Measurements from ENCODE around the gene PRH2.

PRH2 gene

DNA sequence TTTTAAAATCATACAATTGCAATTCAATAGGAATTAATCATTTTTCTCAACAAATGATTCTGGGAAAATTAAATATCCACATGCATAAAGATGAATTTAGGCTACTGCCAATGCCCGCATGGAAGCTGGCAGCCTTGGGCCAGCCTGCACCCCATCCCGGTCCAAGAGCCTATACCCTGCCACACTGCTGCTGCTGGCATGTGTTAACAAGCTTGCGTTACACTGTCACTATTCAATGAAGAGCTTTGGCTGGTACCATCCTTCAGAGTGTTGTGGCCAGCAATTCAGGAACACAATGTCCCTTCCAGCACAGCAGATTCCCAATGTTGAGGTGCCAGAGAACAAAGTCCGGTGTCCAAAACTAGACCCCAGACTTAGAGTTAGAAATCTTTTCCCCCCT is 23.6 kb downstream of the PRH2 start:
- Histone ChIP-seq H2AFZ (ENCODE audit: low read length) (no peak overlapping the region), H3K27me3 (replicated peaks; ENCODE audit: insufficient read depth, low read length) (no peaks in the 10 kb centered on the region)

DNA sequence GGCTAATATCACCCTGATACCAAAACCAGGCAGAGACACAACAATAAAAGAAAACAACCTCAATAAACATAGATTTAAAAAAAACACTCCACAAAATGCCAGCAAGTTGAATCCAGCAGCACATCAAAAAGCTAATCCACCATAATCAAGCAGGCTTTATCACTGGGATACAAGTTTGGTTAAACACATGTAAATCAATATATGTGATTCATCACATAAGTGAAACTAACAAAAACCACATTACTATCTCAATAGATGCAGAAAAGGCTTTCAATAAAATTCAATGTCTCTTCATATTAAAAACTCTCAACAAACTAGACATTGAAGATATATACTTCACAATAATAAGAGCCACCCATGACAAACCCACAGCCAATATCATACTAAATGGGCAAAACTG is 27.0 kb downstream of the PRH2 start:
- TF ChIP-seq EZH2phosphoT487 (IDR thresholded peaks at IDR 0.05; ENCODE audit: low read length) (no peak), EZH2 (optimal IDR thresholded peaks at IDR 0.05; ENCODE audit: low read depth, low read length) (no peak)
- TF ChIP-seq, protein P1, sequence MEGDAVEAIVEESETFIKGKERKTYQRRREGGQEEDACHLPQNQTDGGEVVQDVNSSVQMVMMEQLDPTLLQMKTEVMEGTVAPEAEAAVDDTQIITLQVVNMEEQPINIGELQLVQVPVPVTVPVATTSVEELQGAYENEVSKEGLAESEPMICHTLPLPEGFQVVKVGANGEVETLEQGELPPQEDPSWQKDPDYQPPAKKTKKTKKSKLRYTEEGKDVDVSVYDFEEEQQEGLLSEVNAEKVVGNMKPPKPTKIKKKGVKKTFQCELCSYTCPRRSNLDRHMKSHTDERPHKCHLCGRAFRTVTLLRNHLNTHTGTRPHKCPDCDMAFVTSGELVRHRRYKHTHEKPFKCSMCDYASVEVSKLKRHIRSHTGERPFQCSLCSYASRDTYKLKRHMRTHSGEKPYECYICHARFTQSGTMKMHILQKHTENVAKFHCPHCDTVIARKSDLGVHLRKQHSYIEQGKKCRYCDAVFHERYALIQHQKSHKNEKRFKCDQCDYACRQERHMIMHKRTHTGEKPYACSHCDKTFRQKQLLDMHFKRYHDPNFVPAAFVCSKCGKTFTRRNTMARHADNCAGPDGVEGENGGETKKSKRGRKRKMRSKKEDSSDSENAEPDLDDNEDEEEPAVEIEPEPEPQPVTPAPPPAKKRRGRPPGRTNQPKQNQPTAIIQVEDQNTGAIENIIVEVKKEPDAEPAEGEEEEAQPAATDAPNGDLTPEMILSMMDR (IDR thresholded peaks at IDR 0.05; ENCODE audit: low read length) = no peak
- Histone ChIP-seq H3K27me3 (replicated peaks; ENCODE audit: insufficient read depth, low read length) (no peaks in the 10 kb centered on the region), H3K36me3 (replicated peaks; ENCODE audit: insufficient read depth, low read length) (no peaks in the 10 kb centered on the region), H4K20me1 (ENCODE audit: insufficient read depth, low read length) (no peaks in the 10 kb centered on the region), H3K79me2 (ENCODE audit: low read length) (peaks cover 10% of the 10 kb centered on the region), H3F3A (ENCODE audit: insufficient read depth, low read length) (no peaks in the 10 kb centered on the region), H3K4me2 (ENCODE audit: low read depth, low read length) (no peak overlapping the region), H3K9me3 (replicated peaks; ENCODE audit: insufficient read depth, low read length) (no peaks in the 10 kb centered on the region), H3K9ac (ENCODE audit: low read length) (no peak overlapping the region), H3K27ac (ENCODE audit: low read length) (no peak overlapping the region), H3K4me3 (ENCODE audit: low read length) (no peak overlapping the region), H3K4me1 (ENCODE audit: low read length) (no peaks in the 10 kb centered on the region), H2AFZ (ENCODE audit: low read length) (no peak overlapping the region), H3K9me2 (replicated peaks; ENCODE audit: insufficient read depth, low read length) (no peaks in the 10 kb centered on the region)
- DNase-seq = no peak

More for the DNA sequence above, 23.6 kb downstream of the PRH2 start:
- H3K9me2 ChIP-seq (replicated peaks; ENCODE audit: insufficient read depth, low read length) = no peaks in the 10 kb centered on the region
- no peak overlapping the region for H3K9ac ChIP-seq (ENCODE audit: low read length)
- no peak overlapping the region for H3K4me2 ChIP-seq (ENCODE audit: low read depth, low read length)
- TF ChIP-seq, protein P1 (IDR thresholded peaks at IDR 0.05; ENCODE audit: low read length) = no peak
- no peak for TF ChIP-seq EZH2phosphoT487 (IDR thresholded peaks at IDR 0.05; ENCODE audit: low read length)
- TF ChIP-seq EZH2 (optimal IDR thresholded peaks at IDR 0.05; ENCODE audit: low read depth, low read length) = no peak
- no peak overlapping the region for H3K4me3 ChIP-seq (ENCODE audit: low read length)
- DNase-seq = no peak
- no peaks in the 10 kb centered on the region for H3F3A ChIP-seq (ENCODE audit: insufficient read depth, low read length)
- H3K36me3 ChIP-seq (replicated peaks; ENCODE audit: insufficient read depth, low read length) = no peaks in the 10 kb centered on the region
- H3K4me1 ChIP-seq (ENCODE audit: low read length) = no peaks in the 10 kb centered on the region
- no peaks in the 10 kb centered on the region for H3K9me3 ChIP-seq (replicated peaks; ENCODE audit: insufficient read depth, low read length)
- H4K20me1 ChIP-seq (ENCODE audit: insufficient read depth, low read length) = no peaks in the 10 kb centered on the region
- H3K27ac ChIP-seq (ENCODE audit: low read length) = no peak overlapping the region
- H3K79me2 ChIP-seq (ENCODE audit: low read length) = peaks cover 10% of the 10 kb centered on the region

DNA sequence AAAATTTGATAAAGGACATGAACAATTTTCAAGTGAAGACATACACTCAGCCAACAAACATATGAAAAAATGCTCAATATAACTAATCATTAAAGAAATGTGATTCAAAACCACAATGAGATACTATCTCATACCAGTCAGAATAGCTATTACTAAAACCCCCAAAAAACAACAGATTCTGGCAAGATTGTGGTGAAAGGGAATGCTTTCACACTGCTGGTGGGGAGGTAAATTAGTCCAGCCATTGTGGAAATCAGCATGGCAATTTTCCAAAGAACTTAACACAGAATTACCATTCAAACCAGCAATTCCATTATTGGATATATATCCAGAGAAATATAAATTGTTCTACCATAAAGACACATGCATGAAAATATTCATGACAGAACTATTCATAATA is 28.7 kb downstream of the PRH2 start:
- Histone ChIP-seq H2AFZ (ENCODE audit: low read length) (no peak overlapping the region), H3K9ac (ENCODE audit: low read length) (no peak overlapping the region), H3K4me1 (ENCODE audit: low read length) (no peaks in the 10 kb centered on the region), H3K4me3 (ENCODE audit: low read length) (no peak overlapping the region), H4K20me1 (ENCODE audit: insufficient read depth, low read length) (no peaks in the 10 kb centered on the region), H3F3A (ENCODE audit: insufficient read depth, low read length) (no peaks in the 10 kb centered on the region), H3K4me2 (ENCODE audit: low read depth, low read length) (no peak overlapping the region), H3K9me2 (replicated peaks; ENCODE audit: insufficient read depth, low read length) (no peaks in the 10 kb centered on the region), H3K36me3 (replicated peaks; ENCODE audit: insufficient read depth, low read length) (no peaks in the 10 kb centered on the region), H3K27me3 (replicated peaks; ENCODE audit: insufficient read depth, low read length) (no peaks in the 10 kb centered on the region), H3K9me3 (replicated peaks; ENCODE audit: insufficient read depth, low read length) (no peaks in the 10 kb centered on the region), H3K27ac (ENCODE audit: low read length) (no peak overlapping the region), H3K79me2 (ENCODE audit: low read length) (peaks cover 10% of the 10 kb centered on the region)
- DNase-seq = no peak
- TF ChIP-seq, protein P1 (IDR thresholded peaks at IDR 0.05; ENCODE audit: low read length) = no peak
- no peak for TF ChIP-seq EZH2phosphoT487 (IDR thresholded peaks at IDR 0.05; ENCODE audit: low read length)
- no peak for TF ChIP-seq EZH2 (optimal IDR thresholded peaks at IDR 0.05; ENCODE audit: low read depth, low read length)
